CD1c-positive myeloid dendritic cell (primary cell): ENCODE results near the gene GPRC5C.
A peak's percentile ranks its signal among the peaks of the same experiment; 100 is the strongest.

Experiments
- DNase-seq: peaks from one replicate; pipeline ENCODE4 v3.0.0-alpha.2; 2016; ENCODE audit errors: extremely low spot score

Gene GPRC5C

GRCh38 chr17:74433421-74434121, 1.7 kb downstream of the GPRC5C start:
- no peak for DNase-seq

- no peak for DNase-seq
These were observed 4.0 kb downstream of the GPRC5C start for GRCh38 chr17:74435775-74436359.

GRCh38 chr17:74437702-74438101, 5.8 kb downstream of the GPRC5C start:
- peak; percentile 41 for DNase-seq

GRCh38 chr17:74439691-74440567, 8.0 kb downstream of the GPRC5C start:
- DNase-seq, result no peak

- no peak for DNase-seq
These were observed 9.6 kb downstream of the GPRC5C start for GRCh38 chr17:74441537-74441936.

- DNase-seq, result no peak
These were observed 10.4 kb downstream of the GPRC5C start for GRCh38 chr17:74442291-74442669.

- peak; percentile 62 for DNase-seq
These were observed 11.0 kb downstream of the GPRC5C start for GRCh38 chr17:74442670-74443515.

- no peak for DNase-seq
These were observed 11.8 kb downstream of the GPRC5C start for GRCh38 chr17:74443516-74444296.

GRCh38 chr17:74444406-74444805, 12.5 kb downstream of the GPRC5C start:
- DNase-seq, result no peak

GRCh38 chr17:74445158-74445557, 13.3 kb downstream of the GPRC5C start:
- no peak for DNase-seq

GRCh38 chr17:74446551-74447500, 14.9 kb downstream of the GPRC5C start:
- peak; percentile 48 for DNase-seq

GRCh38 chr17:74447628-74448159, 15.8 kb downstream of the GPRC5C start:
- DNase-seq, result no peak

GRCh38 chr17:74448756-74449155, 16.9 kb downstream of the GPRC5C start:
- DNase-seq, result no peak

GRCh38 chr17:74449306-74449705, 17.4 kb downstream of the GPRC5C start:
- no peak for DNase-seq

GRCh38 chr17:74449773-74450172, 17.9 kb downstream of the GPRC5C start:
- no peak for DNase-seq

GRCh38 chr17:74450231-74450630, 18.3 kb downstream of the GPRC5C start:
- DNase-seq, result no peak

- no peak for DNase-seq
These were observed 19.1 kb downstream of the GPRC5C start for GRCh38 chr17:74450925-74451403.

- no peak for DNase-seq
These were observed 19.7 kb downstream of the GPRC5C start for GRCh38 chr17:74451557-74451956.
